ENCODE measurements around the gene AHNAK.

DNA sequence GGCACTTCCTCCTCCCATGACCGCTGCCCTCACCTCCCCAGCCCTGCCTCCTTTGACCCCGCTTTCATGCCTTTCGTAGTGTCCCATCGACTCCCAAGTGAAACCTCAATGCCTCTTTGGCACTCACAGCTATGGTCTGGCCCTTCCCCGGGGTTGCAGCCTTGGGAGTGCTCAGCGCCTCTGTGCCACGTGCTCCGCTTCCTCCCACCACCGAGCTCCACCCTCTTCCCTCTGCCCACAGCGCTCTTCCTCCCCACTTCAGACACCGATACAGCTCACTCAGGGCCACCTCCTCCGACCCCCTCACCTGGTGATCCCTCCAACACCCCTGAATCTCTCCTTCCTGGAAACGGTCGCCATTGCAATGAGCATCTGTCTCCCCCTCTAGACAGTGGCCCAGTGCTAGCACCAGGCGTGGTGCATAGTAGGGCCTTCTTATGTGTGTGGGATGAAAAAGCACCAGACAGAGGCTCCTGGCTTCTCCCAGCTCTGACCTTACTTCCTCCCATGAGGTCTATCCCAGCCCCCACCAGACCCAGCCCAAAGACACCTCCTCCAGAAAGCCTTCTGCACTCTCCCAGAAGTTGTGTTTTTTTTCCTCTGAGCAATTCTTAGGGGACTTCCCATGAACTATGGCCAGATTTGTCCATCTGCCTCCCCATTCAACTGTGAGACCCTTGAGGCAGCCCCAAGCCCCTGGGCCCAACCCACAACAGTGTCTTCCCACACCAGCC, 144.2 kb downstream of the AHNAK start:
- TF ChIP-seq POLR2A (IDR thresholded peaks at IDR 0.05; ENCODE audit: low read depth, low read length) (no peak), POLR2AphosphoS5 (IDR thresholded peaks at IDR 0.05; ENCODE audit: low read depth, low read length) (no peak), TAF1 (IDR thresholded peaks at IDR 0.05; ENCODE audit: borderline replicate concordance, low read depth, low read length) (no peak)

Data from GM12892 (cell line).